Midbrain (tissue), 1 donor: ENCODE results near the gene SHE.
"Not testable (repeated sequence)": the region's sequence is repeated elsewhere in the genome, so short reads cannot be mapped to it uniquely, and the experiment has no call there.

Experiments
- DNase-seq: peaks from one replicate; lab custom pipeline; 2025; lab: John Stamatoyannopoulos, UW

The SHE gene

GRCh38 chr1:154502066-154502743, at the start of gene SHE, which contains the start of gene TDRD10:
SHE (minus strand) TSS chr1:154502412; CDS start chr1:154502026, 386 bp downstream.
TDRD10 (plus strand) TSS chr1:154502219; CDS start chr1:154506904, 4,685 bp downstream.
- no peak for DNase-seq

GRCh38 chr1:154551474-154551873, 49.3 kb upstream of the SHE start:
- no peak for DNase-seq

DNA sequence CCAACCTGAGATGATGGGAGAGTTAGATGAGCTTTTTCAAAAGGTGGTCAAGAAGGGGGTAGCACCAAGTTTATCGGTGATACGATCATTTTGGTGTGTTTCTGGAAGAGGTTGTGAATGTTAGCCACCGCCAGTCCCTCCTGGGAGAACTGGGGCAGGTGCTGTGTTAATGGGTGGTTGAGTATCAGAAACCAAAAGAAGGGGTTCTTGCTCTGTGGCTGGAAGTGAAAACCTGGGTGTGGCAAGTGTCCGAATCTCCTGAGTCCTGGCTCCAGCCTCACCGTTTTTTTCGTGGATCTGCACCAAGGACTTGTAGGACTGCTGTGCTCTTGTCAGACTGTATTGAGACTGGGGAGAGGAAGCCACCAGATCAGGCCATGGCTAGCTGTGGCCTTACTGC, 48.4 kb upstream of the SHE start:
- no peak for DNase-seq

DNA sequence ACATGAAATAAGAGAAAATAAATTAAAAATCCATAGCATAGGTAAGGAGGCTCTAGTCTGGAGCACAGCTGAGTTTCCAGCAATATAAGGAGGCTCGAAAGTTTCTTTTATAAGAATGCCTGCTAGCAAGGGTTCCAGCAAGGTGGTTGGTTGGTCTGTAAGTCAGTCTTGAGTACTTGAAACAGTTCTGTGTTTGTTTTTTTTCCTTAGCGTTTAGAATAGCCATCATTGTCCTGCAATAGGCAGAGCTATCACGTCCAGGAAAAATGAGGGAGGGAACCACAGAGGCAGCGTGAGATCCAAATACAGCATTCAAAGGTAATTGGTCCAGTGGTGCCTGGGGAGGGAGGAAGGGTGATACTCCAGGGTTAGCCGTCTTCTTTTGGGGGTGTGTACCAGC, 47.9 kb upstream of the SHE start:
- no peak for DNase-seq

GRCh38 chr1:154549202-154549770, 47.1 kb upstream of the SHE start:
- no peak for DNase-seq

GRCh38 chr1:154548028-154548427, 45.8 kb upstream of the SHE start:
- no peak for DNase-seq

- DNase-seq, result no peak
These were observed 45.0 kb upstream of the SHE start for GRCh38 chr1:154547105-154547732.

DNA sequence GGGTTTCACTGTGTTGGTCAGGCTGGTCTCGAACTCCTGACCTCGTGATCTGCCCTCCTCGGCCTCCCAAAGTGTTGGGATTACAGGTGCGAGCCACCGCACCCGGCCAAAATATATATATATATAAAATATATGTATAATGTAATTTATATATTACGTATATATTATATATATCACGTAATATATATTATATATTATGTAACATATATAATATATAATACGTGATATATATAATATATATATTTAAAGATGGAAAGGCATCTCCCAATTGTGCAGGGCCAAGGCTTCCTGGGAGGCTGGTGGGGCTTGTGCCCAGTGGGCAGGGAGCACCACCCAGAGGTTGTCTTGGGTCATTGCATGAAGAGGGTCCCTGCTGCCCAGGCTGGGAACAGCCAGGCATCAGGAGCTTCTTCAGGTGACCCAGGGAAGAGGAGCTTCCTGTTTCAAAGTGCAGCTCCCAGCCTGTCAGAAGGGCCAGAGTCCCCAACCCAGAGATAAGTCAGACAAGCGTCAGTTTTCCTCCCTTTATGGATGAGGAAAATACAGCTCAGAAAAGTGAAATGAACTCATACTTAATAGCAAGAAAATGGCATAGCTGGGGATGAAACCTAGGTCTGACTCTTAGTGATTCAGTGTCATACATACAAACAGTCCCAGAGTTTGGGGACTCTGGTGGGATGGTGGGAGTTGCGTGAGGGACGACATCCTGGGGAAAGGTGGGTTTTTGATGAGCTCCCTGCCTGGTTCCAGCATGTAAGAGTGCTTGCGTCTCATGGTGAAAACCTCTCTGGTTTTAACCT, 44.3 kb upstream of the SHE start:
- DNase-seq, result peak; percentile 44

- no peak for DNase-seq
These were observed 39.0 kb upstream of the SHE start for GRCh38 chr1:154541231-154541630.

DNA sequence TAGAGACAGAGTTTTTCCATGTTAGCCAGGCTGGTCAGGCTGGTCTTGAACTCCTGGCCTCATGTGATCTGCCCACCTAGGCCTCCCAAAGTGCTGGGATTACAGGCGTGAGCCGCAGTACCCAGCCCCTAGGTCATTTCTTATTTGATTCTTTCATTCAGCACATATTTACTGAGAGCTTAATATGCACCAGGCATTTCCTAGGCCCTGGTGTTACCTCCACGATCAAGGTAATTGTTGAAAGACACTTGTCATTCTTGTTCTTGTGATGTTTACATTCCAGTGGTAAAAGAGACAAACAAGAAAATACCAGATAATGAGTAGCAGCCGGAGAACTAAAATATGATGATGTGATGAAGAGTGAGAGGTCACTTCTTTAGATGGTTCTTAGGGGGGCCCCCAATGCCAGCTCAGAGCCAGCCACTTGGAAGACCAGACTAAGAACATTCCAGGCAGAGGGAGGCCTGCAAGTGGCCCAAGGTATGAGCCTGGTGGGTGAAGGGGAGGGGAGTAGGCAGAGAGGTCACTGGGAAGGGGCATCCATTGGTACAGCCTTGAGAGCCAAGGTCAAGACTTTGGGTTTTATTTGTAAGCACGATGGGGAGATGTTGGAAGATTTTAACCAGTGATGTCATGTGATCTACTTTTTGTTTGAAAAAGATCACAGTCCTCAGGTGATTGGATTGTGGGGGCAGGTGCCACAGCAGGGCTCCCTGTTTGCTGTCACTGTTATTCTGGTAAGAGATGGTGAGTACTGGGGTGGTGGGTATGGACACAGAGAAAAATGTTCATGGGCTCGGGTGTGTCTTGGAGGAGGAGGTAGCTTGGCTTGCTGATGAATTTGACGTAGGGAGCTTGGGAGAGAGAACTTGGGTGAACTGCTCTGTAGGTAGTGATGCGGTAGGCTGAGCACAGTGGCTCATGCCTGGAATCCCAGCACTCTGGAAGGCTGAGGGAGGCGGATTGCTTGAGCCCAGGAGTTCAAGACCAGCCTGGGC, 37.6 kb upstream of the SHE start:
- no peak for DNase-seq

- DNase-seq, result no peak
These were observed 34.4 kb upstream of the SHE start for GRCh38 chr1:154536570-154536969.

DNA sequence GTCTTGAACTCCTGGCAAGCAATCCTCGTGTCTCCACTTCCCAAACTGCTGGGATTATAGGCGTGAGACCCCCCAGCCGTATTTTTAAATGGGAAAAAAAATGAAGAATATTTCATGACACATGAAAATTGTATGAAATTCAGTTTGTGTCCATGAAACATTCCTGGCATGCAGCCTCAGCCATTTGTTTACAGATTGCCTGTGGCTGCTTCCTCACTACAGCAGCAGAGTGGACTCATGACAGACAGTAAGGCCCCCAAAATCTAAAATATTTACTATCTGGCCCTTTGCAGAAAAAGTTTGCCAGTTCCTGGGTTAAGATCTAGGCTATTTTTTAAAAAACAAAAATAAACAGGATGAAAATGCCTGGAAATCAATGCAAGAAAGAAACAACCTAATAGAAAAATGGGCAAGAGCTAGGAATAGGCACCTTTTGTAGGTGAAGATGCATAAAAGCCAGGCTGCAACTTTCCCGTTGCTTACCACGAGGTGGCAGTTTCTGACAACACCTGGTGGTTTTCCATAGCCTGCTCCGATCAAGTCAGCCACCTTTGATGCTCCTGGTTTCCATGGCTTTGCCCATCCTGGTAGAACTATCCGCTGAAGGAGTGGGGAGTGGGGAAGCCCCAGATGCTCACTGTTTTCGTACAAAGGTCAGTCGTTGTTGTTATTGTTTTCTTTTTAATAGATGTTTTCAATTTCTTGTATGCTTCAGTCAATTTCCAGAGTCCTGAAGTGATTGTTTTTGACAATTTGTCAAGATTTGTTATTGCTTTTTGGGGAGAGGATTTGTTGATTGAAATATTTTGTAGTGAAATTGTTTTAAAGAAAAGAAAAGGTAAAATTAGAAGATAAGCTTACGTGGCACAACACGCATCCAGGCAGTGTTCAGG, 32.0 kb upstream of the SHE start:
- DNase-seq, result no peak

DNA sequence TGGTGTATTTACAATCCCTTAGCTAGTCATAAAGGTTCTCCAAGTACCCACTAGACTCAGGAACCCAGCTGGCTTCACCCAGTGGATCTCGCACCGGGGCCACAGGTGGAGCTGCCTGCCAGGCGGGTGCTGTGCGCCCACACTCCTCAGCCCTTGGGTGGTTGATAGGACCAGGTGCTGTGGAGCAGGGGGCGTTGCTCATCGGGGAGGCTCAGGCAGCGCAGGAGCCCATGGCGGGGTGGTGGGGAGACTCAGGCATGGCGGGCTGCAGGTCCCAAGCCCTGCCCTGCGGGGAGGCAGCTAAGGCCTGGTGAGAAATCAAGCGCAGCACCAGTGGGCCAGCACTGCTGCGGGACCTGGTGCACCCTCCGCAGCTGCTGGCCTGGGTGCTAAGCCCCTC, 29.7 kb upstream of the SHE start:
- DNase-seq, result not testable (repeated sequence)

GRCh38 chr1:154529308-154529707, 27.1 kb upstream of the SHE start:
- DNase-seq, result no peak

DNA sequence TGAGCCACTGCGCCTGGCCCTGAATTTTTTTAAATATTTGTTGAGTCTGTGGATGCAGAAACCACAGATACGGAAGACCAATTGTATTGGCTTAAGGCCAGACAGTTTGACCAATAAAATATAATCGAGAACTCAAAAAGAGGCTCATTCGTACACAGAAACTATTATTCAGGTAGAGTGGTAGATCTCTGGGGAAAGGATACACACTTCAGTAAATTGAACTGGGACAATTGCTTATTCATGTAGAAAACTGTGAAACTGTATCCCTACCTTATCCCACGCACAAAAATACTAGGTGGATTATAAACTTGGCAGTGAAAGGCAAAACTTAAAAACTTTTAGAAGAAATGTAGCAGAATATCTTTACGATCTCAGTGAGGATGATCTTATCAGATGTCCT, 25.0 kb upstream of the SHE start:
- DNase-seq, result no peak

DNA sequence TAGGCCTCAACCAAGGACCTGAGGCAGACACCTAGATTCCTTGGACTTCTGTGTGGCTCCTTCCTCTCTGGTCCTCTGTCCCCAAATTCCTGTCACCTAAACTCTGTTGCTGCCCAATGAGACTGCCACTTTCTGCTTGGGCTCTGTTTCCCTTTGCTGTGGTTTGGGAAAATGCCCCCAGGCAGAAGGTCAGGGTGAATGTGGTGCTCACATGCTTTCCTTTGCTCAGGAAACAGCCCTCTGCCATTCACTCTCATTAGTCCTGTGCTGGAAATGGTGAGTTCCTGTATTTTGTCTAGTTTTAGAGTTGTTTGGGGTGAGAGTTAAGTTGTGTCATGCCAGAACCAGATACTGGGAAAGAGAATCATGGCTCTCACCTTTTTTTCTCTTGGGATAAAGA, 22.7 kb upstream of the SHE start:
- DNase-seq, result no peak

DNA sequence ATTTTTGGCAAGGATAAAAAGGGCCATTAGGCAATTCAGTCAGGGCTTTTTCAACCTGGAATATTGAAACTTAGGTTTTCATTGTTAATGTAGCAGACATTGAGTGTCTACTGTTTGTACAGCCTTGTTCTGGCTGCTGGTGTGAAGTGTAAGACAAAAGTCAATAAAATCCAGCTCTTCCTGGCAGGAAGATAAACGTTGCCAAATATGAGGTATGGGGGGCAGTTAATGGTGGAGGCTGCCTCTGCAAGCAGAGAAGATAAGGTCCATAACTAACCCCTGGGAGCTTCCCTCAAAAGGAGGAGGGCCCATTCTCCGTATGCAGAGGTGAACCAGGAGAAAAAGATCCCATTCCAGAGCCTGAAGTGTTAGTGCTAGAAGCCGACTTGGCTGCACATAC, 19.5 kb upstream of the SHE start:
- no peak for DNase-seq

- no peak for DNase-seq
These were observed 18.1 kb upstream of the SHE start for GRCh38 chr1:154520333-154520732.

DNA sequence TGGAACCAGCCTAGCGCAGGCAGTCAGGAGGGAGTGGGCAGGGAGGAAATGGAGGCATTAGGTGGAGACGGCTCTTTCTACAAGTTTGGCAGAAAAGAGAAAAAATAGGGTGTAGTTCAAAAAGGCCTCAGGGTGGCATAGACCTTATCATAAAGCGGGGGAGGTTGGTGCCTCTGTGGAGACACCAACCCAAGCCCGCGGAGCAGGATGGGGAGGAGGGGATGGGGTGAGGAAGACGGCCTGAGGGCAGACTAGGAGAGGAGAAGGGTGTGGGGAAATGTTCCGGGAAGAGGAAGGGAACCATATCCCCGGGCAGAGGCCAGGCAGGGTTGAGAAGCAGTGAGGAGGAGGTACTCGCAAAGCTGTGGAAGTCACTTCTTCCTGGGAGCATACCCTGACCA, 17.4 kb upstream of the SHE start:
- no peak for DNase-seq

DNA sequence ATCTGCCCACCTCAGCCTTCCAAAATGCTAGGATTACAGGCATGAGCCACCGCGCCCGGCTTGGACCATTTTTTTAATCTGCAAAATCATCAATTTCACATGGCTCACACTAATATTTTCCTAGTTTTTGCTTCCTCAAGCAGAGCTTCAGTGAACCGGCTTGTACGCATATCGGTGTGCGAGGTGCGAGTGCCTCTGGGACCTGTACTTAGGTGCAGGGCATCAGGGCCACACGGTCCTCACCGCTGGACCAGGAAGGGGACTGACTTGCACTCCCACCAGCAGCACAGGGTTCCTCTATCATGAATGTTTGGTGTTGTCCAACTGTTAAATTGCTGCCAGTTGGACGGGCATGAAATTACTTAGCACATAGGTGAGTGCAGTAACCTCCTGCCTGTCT, 15.4 kb upstream of the SHE start:
- no peak for DNase-seq
